ENCODE data around the gene EPB41L4B.
"Not testable (repeated sequence)": the region's sequence is repeated elsewhere in the genome, so short reads cannot be mapped to it uniquely, and the experiment has no call there.

Gene EPB41L4B

GRCh38 chr9:109126671-109127070, 194.2 kb downstream of the EPB41L4B start:
- not testable (repeated sequence) for FAIRE-seq; DNase-seq (ENCODE audit: low spot score)

- no peak for FAIRE-seq
Measured at GRCh38 chr9:109124121-109124520, 196.7 kb downstream of the EPB41L4B start.

GRCh38 chr9:109122726-109123621, 197.9 kb downstream of the EPB41L4B start:
- FAIRE-seq (no peak), DNase-seq (ENCODE audit: low spot score) (no peak)

More at GRCh38 chr9:109124121-109124520, 196.7 kb downstream of the EPB41L4B start:
- DNase-seq (ENCODE audit: low spot score): no peak

Measured in RCC 7860 (cell line).